Ishikawa (cell line): ENCODE measurements around the gene RAET1E.

ENCODE experiments used
- CEBPB ChIP-seq: IDR thresholded peaks from 2 replicates; pipeline ENCODE4 v1.6.1; 2012
- CREB1 ChIP-seq: IDR thresholded peaks from 2 replicates; pipeline ENCODE4 v1.6.1; 2012; ENCODE audit warnings: low read depth
- EP300 ChIP-seq: IDR thresholded peaks from 2 replicates; pipeline ENCODE4 v1.6.1; 2012; ENCODE audit warnings: borderline replicate concordance
- FOXM1 ChIP-seq: IDR thresholded peaks from 2 replicates; pipeline ENCODE4 v1.6.1; 2012; ENCODE audit warnings: low read depth, borderline replicate concordance
- MAX ChIP-seq: IDR thresholded peaks from 2 replicates; pipeline ENCODE4 v1.6.1; 2012
- NFIC ChIP-seq: IDR thresholded peaks from 2 replicates; pipeline ENCODE4 v1.6.1; 2012
- RAD21 ChIP-seq: IDR thresholded peaks from 2 replicates; pipeline ENCODE4 v1.6.1; 2012; ENCODE audit warnings: low read depth
- REST ChIP-seq: IDR thresholded peaks from 2 replicates; pipeline ENCODE4 v1.6.1; 2012; ENCODE audit warnings: low read depth, mild to moderate bottlenecking
- TAF1 ChIP-seq: IDR thresholded peaks from 2 replicates; pipeline ENCODE4 v1.6.1; 2012; ENCODE audit warnings: low read depth, mild to moderate bottlenecking
- TCF12 ChIP-seq: IDR thresholded peaks from 2 replicates; pipeline ENCODE4 v1.6.1; 2012; ENCODE audit warnings: low read depth
- TEAD4 ChIP-seq: IDR thresholded peaks from 2 replicates; pipeline ENCODE4 v1.6.1; 2012
- USF1 ChIP-seq: IDR thresholded peaks from 2 replicates; pipeline ENCODE4 v1.6.1; 2012
- YY1 ChIP-seq: IDR thresholded peaks from 2 replicates; pipeline ENCODE4 v1.6.1; 2012; ENCODE audit warnings: low read depth

GRCh38 chr6:149860834-149861602, 36.9 kb downstream of the RAET1E start:
- TF ChIP-seq TAF1 (no peak), REST (no peak), TCF12 (no peak), CEBPB (no peak), CREB1 (no peak), RAD21 (0 out of 2 replicates have a peak, but pooled peaks have one; percentile 26), FOXM1 (no peak), EP300 (no peak), MAX (no peak), NFIC (no peak), YY1 (no peak), USF1 (no peak), TEAD4 (no peak)
